Stimulated activated CD4-positive, alpha-beta T cell treated with anti-CD3 and anti-CD28 coated beads, Interleukin-2, amount 100 ng/mL, for 4 hours (primary cell): ENCODE measurements around the gene ZNF771.
"Not testable (repeated sequence)": the region's sequence is repeated elsewhere in the genome, so short reads cannot be mapped to it uniquely, and the experiment has no call there.

Experiments
- DNase-seq: peaks from one replicate; pipeline ENCODE4 v3.0.0-alpha.2; 2020; ENCODE audit warnings: low read depth

The ZNF771 gene

DNA sequence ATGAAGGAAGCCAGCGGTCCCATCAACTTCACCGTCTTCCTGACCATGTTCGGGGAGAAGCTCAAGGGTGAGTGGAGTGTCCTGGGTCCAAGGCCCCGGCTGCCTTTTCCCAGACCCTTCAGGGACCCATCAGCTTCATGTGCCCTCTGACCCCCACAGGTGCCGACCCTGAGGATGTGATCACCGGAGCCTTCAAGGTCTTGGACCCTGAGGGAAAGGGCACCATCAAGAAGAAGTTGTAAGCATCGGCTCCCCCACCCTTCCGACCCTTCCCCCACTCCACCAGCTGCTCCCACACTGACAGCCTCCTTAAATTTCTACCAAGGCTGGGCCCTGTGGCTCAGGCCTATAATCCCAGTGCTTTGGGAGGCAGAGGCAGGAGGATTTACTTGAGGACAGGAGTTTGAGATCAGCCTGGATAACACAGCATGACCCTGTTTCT is 30.9 kb upstream of the ZNF771 start:
- no peak for DNase-seq

DNA sequence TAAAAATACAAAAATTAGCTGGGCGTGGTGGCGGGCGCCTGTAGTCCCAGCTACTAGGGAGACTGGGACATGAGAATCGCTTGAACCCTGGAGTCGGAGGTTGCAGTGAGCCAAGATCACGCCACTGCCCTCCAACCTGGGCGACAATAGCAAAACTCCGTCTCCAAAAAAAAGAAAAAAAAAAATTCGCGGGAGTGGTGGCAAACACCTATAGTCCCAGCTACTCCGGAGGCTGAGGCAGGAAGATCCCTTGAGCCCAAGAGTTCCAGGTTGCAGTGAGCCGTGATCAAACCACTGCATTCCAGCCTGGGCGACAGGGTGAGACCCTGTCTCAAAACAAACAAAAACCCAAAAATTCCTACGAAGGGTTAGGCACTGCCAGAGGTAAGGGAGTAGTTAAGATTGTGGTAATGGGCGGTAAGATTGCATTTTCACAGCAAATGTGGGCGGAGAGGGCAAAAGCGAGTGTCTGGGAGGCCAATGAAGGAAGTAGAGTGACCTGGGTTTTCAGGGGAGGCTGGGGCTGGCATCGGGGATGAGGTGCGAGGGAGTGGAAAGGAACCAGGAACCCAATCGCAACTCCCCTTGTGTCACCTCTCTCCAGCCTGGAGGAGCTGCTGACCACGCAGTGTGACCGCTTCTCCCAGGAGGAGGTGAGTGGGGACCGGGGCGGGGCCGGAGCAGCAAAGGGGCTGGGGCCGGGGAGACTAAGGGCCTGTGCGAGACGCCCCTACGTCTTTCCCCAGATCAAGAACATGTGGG is 30.2 kb upstream of the ZNF771 start:
- no peak for DNase-seq

DNA sequence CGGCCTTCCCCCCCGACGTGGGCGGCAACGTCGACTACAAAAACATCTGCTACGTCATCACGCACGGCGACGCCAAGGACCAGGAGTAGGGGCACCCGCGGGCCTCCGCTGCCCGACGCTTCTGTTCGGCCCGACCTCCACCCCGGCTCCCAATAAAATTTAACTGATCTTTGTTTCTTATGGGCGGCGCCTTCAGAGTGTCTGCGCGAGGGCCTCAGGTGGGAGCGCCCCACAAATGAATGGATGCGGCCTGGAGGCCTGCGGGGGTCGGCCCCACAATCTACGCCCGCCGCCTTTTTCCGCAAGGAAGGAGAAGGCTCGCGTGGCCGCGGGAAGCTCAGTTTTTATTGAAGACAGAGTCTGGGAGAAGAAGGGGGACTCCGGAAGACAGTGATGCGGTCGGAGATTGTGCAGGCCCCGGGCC is 29.6 kb upstream of the ZNF771 start:
- peak; percentile 88 for DNase-seq

DNA sequence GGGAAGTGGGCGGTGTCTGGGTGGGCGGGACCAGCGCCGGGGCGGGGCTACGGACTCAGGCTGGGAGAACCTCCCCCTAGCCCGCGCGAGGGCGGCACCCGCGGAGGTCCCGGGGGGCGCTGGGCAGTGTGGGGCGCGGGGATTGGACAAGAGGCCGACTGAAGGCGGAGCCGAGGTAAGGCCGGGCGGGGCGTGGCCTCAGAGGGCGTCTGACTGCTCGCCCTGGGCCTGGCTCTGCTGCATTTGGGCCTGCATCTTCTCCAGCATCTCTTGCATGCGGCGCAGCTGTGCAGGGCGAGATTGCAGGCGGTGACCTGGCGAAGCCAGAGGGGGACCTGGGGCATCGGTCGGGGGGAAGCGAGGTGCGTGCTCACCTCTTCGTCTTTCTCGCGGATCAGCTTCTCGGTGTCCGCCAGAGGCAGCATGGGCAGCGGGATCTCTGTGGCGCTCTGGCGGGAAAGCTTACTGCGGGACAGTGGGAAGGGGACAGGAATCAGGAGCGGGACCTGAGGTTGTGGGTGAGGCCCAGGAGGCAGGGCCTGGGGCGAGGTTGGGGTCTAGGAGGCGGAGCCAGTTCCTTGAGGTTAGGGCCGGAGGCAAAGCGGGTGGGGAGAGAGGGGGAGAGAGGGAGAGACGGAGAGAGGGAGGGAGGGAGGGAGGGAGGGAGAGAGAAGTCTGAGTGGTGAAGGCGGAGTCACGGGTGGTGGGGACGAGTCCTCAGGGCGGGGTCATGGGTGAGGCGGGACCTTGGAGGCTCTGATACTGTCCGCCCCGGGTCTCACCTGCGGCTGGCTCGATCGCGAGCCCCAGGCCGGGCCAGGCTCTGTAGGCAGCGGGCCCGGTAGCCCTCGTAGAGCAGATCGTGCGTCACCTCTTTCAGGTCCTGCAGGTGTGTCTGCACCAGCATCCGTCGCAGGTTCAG is 28.9 kb upstream of the ZNF771 start:
- peak; percentile 98 for DNase-seq

DNA sequence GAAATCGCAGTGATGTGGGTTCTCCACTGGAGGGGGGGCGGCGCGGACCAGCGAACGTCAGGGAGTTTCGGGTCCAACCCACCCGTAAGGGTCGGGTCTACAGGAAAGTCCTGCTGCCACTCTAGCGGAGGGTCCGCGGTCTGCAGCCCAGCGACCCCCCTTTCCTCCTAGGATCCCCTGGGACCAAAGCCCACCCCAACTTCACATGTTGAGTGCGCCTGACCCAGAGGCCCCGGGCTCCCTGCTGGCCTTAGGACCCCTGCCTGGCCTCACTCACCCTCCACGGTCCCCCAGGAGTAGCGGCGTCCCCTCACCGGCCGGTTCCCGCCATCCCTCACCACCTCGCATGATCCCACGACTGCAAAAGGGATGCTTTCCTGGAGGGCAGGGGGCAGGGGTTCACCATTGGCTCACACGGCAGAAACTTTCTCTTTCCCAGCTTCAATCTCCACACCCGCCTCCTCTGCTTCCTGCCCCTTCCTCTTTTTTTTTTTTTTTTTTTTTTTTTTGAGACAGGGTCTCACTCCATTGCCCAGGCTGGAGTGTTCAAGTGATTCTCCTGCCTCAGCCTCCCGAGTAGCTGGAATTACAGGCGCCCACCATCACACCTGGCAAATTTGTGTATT is 28.1 kb upstream of the ZNF771 start:
- DNase-seq = no peak

DNA sequence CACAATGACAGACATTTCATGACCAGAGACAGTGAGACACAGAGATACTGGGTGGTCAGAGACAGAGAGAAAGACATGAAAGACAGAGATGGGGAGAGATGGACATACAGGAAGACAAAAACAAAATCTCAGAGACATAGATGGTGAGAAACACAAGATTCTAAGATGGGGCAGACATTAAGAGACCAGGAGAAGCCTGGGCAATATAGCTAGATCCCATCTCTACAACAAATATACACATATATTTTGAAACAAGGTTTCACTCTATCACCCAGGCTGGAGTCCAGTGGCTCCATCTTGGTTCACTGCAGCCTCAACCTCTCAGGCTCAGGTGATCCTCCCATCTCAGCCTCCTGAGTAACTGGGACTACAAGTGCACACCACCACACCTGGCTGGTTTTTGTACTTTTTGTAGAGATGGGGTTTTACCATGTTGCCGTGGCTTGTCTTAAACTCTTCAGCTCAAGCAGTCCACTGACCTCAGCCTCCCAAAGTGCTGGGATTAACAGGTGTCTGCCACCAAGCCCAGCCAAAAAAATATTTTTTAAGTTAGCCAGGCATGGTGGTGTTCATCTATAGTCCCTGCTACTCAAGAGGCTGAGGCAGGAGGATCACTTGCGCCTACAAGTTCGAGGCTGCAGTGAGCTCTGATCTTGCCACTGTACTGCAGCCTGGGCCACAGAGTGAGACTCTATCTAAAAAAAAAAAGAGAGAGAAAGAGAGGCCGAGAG is 27.2 kb upstream of the ZNF771 start:
- no peak for DNase-seq

DNA sequence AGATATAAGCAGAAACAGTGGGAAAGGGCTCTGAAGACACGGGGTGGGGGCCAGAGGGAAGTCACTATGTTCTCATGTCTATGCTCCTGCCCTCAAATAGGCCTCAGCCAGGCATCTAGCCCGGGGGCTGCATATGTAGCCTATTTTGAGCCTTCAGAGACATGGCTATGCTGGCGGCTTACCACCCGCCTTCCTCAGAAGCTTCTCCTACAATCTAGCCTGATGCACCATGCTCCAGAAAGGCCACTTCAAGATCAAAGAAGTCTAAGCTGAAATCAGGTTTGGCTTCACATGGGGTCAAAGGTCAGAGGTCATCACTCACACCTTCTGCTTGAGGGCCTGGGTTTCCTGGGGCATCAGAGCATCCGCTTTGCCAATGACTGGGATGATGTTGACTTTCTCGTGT is 26.6 kb upstream of the ZNF771 start:
- no peak for DNase-seq

DNA sequence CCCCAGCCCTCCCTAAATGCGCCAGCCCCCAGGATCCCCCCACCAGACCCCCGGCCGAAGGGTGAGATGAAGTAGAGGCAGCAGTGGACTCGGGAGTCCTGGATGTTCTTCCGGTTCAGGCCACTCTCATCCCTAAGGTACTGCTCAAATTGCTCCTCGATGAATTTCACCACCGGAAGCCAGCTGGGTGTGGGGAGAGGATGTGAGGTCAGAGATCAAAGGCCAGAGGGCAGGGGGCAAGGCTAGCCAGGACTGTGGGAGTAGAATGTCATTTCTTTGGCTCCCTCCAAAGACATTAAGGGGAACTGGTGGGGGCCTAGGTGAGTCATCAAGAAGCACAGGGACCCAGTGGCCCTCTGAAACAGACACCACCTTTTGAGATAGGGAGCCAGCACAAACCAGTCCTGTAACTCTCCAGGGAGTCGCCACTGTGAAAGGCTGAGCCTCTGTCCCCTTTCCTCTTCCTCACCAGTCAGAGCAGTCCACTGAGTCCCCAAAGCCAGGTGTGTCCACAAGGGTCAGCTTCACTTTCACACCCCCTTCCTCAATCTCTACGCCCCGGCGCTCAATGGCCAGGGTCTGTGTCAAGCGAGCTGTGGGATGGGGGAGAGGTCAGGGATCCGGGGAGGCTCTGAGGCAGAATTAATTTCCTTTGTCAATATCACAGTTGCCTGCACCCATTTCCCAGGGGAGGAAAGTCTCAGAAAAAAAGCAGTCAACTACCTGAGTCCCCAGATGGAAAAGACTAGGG is 25.9 kb upstream of the ZNF771 start:
- DNase-seq = no peak

DNA sequence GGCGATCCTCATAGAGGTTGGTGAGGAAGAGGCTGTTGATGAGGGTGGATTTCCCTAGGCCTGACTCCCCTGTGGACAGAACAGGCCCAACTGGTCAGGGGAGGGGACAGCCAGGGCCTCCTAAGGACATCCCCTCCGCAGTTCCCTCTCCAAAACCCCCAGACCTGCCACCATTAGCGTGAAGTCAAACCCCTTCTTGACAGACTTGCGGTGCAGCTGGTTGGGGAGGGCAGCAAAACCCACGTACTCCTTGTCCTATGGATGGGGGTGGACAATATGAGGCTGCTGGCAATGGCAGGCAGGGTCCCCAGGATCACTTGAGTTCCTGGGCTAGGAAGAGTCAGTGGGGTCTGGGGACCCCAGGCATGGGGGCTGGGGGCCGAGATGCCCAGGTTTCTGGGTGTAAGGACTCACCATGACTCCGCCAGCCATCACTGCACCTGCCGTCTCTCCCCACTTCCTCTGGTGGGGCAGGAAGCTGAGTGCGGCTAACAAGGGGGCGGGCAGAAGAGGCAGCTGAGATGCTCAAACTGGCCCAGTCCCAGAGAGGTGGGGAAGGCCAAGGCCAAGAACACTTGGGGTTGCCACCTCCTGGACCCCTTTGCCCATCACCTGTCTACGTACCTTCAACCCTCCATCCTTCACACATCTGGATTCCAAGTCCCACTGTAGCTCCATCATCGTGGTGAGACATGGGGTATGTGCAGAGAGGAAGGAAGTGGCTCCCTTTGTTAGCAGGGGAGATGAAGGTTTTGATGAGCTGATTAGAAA is 25.1 kb upstream of the ZNF771 start, which contains the start of gene SEPTIN1:
Gene SEPTIN1, minus strand, starts transcription at position 451 of the 771 bp plus-strand sequence. Its CDS starts 19 bp downstream, at position 432.
- peak; percentile 62 for DNase-seq

DNA sequence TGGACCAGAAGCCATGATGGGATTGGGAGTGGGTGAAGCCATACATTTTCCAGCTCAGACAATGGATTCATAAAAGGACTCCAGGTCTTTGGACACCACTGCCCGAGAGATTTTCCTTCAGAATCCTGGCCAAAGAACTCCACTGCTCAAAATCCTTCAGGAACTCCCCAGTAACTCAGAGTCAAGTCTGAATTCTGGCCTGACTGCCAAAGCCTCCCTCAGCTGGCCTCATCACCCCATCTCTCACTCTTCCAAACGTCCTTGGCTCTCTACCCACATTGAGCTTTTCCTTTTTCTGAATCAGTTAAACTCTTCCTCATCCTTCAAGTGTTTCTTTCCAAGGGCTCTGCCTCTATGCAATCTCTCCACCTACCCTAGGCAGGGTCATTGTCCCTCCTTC is 23.9 kb upstream of the ZNF771 start:
- DNase-seq = no peak

DNA sequence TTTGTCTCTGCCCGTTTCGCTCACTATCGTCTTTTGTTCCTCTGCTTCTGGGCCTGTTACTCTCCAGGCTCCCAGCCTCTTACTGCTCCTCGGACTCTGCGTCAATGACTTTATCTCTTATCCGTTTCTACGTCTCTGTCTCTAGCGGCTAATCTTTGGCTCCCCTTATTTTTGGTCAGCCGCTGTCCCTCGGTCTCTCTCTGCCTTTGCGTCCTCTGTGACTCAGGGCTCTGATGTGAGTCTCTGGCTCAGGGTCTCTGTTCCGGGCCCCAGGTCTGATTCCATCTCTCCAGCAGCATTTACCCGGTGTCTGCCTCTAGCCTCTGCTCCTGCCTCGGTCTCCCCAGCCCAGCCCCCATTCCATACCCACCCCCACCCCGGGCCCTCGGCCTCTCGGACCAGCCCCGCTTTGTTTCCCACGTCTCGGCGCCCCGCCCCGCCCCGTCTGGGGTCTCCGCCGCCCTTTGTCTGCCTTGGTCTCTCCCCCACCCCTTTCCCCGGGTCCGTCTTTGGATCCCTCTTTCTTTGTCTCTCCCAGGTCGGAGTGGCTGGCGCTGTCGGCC is 12.7 kb upstream of the ZNF771 start:
- DNase-seq = no peak

DNA sequence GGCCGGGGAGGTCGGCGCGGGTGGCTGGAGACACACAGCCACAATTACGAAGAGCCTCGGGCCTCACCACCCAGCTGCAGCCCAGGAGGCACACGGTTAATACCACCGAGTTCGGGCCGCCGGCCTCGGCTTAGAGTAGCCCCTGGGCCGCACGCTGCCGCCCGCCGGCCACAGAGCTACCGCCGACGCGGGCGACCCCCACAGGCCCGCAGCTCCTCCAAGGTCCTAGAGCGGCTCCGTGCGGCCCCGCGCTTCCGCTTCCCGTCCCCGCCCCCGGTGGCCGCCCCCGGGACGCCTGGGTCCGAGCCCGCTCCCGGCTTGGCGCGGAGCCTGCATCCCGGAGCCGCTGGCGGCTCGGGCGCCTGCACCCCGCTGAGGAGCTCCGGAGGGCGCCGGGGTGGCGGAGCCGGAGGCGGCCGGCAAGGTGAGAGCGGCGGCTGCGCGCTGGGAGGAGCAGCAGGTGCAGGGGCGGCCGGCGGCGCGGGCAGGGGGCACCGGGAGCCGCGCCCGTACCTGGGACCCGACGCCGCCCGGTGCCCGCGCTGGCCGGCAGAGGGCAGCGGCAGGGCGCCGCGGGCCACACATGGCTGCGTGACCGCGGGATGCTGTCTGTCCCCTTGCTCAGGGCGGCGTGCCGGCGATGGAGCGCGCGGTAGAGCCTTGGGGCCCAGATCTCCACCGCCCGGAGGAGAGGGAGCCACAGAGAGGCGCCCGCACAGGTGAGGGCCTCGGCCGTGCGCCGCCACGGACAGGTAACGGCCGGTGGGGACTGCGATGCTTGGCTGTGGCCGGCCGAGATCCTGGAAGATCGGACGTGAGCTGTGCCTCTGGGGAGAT is 12.0 kb upstream of the ZNF771 start, which contains the start of gene ZNF48:
Gene ZNF48, plus strand, starts transcription at position 266 of the 837 bp plus-strand sequence. Its CDS starts 375 bp downstream, at position 641.
- DNase-seq = no peak

DNA sequence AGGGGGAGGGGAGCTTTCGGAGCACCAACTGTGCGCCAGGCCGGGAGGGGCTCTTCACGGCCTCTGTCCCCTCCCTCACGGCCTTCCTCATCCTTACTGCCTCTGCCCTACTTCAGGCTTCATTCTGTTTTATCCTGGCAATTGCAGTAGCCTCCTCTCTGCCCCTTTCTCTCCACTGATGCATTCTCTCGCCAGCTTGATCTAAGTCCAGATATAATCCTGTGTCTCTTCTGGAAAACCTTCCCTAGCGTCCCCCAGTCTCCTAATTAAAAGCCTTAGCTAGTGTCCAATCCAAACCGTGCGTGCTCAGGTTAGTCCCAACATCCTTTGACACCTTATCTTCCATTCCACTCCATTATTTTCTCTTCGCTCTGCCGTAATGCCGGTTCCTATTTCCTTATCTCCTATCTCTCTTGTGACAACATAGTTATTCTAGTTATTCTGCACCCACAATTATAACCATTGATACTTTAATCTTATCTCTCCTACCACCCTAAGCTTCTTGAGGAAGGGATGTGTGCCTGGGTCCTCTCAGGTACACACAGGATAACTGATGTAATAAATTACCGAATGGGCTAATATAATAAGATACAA is 11.3 kb upstream of the ZNF771 start:
- DNase-seq = no peak

DNA sequence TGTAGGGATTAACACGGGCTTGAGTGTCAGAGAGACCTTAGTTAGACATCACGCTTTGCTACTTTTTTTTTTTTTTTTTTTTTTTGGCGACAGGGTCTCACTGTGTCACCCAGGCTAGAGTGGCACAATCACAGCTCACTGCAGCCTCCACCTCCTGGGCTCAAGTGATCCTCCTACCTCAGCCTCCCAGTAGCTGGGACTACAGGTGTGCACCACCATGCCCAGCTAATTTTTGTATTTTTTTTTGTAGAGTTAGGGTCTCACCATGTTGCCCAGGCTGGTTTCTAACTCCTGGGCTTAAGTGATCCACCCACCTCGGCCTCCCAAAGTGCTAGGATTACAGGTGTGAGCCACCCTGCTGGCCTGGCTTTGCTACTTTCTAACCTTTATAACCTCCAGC is 10.8 kb upstream of the ZNF771 start:
- not testable (repeated sequence) for DNase-seq

DNA sequence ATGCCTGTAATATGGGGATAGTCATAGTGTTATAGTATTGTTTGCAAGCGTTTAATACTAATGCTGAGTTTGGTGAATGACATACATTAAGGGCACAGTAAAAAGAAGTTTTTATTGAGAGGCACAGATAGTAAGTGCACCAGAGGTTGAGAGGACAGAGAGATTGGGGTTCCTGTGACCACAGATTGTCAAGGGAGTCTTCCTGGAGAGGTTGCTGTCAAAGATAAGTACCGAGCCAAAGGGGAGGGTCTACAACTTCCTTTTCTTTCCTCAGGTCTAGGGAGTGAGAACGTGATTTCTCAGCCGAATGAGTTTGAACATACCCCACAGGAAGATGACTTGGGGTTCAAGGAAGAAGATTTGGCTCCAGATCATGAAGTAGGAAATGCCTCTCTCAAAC is 10.3 kb upstream of the ZNF771 start:
- DNase-seq = no peak

DNA sequence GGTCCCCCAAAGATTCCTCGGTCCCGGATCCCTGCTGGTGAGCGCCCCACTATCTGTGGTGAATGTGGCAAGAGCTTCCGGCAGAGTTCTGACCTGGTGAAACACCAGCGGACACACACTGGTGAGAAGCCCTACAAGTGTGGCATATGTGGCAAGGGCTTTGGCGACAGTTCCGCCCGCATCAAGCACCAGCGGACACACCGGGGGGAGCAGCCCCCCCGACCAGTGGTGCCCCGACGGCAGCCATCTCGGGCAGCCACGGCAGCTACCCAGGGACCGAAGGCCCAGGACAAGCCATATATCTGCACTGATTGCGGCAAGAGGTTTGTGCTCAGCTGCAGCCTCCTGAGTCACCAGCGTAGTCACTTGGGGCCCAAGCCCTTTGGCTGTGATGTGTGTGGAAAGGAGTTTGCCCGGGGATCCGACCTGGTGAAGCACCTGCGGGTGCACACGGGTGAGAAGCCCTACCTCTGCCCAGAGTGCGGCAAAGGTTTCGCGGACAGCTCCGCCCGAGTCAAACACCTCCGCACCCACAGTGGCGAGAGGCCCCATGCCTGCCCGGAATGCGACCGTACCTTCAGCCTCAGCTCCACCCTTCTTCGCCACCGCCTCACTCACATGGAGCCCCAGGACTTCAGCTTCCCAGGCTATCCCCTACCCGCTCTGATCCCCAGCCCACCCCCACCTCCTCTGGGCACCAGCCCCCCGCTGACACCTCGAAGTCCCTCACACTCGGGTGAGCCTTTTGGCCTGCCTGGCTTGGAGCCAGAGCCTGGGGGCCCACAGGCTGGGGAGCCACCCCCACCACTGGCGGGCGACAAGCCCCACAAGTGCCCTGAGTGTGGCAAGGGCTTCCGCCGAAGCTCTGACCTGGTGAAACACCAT is 9.4 kb upstream of the ZNF771 start:
- DNase-seq = no peak

DNA sequence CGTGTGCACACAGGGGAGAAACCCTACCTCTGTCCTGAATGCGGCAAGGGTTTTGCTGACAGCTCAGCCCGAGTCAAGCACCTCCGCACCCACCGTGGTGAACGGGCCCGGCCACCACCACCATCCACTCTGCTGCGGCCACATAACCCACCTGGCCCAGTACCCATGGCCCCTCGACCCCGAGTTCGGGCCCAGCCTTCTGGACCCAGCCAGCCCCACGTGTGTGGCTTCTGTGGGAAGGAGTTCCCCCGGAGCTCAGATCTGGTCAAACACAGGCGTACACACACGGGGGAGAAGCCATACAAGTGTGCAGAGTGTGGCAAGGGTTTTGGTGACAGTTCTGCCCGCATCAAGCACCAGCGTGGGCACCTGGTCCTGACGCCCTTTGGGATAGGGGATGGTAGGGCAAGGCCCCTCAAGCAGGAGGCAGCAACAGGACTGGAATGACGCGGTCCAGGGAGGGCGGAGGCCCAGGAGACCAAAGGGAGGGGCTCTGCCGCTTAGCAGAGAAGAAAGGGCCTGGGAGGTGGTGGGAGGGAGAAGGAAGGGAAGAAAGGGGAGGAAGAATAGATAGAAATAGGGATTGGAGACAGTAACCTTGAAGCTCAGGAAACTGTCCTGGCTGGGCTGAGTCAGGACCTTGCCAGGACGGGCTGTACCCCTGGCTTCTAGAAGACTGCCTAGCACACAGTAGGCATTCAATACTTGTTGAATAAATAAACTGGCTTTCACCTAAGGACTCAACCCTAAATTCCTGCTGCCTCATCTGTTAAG is 8.6 kb upstream of the ZNF771 start:
- DNase-seq = no peak
